K562 (cell line): ENCODE data around the gene GNA15. TPM values are rescaled to one million over a fixed set of nuclear protein-coding genes. Genes with fewer than 3 reads are reported as not detected.

ENCODE experiments used
- AFF4 ChIP-seq: sonication (generic); formaldehyde crosslinking; IDR thresholded peaks from 2 replicates; pipeline ENCODE4 v1.8.0; 2023; ENCODE audit warnings: mild to moderate bottlenecking, missing genetic modification reagents
- EP400 ChIP-seq: fragments of 450-650 bp; IDR thresholded peaks from 2 replicates; pipeline ENCODE4 v1.6.1; 2017; ENCODE audit warnings: antibody characterized with exemption, mild to moderate bottlenecking, moderate library complexity
- KLF16 ChIP-seq: IDR thresholded peaks from 2 replicates; pipeline ENCODE4 v1.6.1; 2016; ENCODE audit warnings: antibody characterized with exemption
- MCM7 ChIP-seq, 2 experiments: fragments of 450-650 bp; IDR thresholded peaks; 2 replicates each; pipeline ENCODE4 v1.6.1; 2016 to 2018
- MNT ChIP-seq, 2 experiments: fragments of 450-650 bp; conservative IDR thresholded peaks; 2 replicates each; pipeline ENCODE4 v1.6.1; 2017; ENCODE audit warnings: mild to moderate bottlenecking in 2 of 2, moderate library complexity in 2 of 2
- NEUROD1 ChIP-seq: fragments of 150-350 bp; IDR thresholded peaks from 2 replicates; pipeline ENCODE4 v1.6.1; 2014; ENCODE audit warnings: borderline replicate concordance, low read length, low read depth; ENCODE audit not compliant: partially characterized antibody
- NFIX ChIP-seq: fragments of 250-450 bp; sonication (Bioruptor Pico); IDR thresholded peaks from 2 replicates; pipeline ENCODE4 v1.4.0; 2020; ENCODE audit warnings: low read depth, mild to moderate bottlenecking, moderate library complexity
- PHF8 ChIP-seq: fragments of 200-600 bp; sonication (generic); IDR thresholded peaks from 2 replicates; pipeline ENCODE4 v1.6.1; 2012; ENCODE audit warnings: mixed run types, mild to moderate bottlenecking, inconsistent platforms, low read length, moderate library complexity, borderline replicate concordance
- POLR2B ChIP-seq: fragments of 450-650 bp; IDR thresholded peaks from 2 replicates; pipeline ENCODE4 v1.6.1; 2018; ENCODE audit warnings: low read depth; ENCODE audit not compliant: partially characterized antibody
- RB1 ChIP-seq: fragments of 450-650 bp; IDR thresholded peaks from 2 replicates; pipeline ENCODE4 v1.6.1; 2017; ENCODE audit warnings: low read depth, mild to moderate bottlenecking
- SIX5 ChIP-seq, 2 experiments: IDR thresholded peaks; 2 replicates each; pipeline ENCODE4 v1.6.1; 2011; ENCODE audit warnings: low read length in 2 of 2, borderline replicate concordance in 1 of 2, low read depth in 1 of 2, mild to moderate bottlenecking in 1 of 2, moderate library complexity in 1 of 2; ENCODE audit not compliant: insufficient read depth in 1 of 2
- SMARCB1 ChIP-seq: IDR thresholded peaks from 2 replicates; pipeline ENCODE4 v1.6.1; 2011; ENCODE audit warnings: improper control_type of control experiment, low read depth; ENCODE audit not compliant: insufficient read length
- THRAP3 ChIP-seq: fragments of 450-650 bp; IDR thresholded peaks from 2 replicates; pipeline ENCODE4 v1.6.1; 2016; ENCODE audit warnings: mild to moderate bottlenecking, inconsistent platforms, borderline replicate concordance
- ZFP30 ChIP-seq: fragments of 250-450 bp; sonication (Bioruptor Pico); IDR thresholded peaks from 2 replicates; pipeline ENCODE4 v1.8.0; 2022; ENCODE audit warnings: moderate library complexity, mild to moderate bottlenecking, inconsistent platforms, borderline replicate concordance
- ZNF23 ChIP-seq: fragments of 250-450 bp; sonication (Bioruptor Pico); IDR thresholded peaks from 2 replicates; pipeline ENCODE4 v1.4.0; 2020; ENCODE audit warnings: mild to moderate bottlenecking
- ZNF444 ChIP-seq: fragments of 250-450 bp; sonication (Bioruptor Pico); IDR thresholded peaks from 2 replicates; pipeline ENCODE4 v1.4.0; 2020; ENCODE audit warnings: mild to moderate bottlenecking, moderate library complexity
- ZSCAN29 ChIP-seq: fragments of 450-650 bp; IDR thresholded peaks from 2 replicates; pipeline ENCODE4 v1.6.1; 2017
- polyA plus RNA-seq, 8 experiments: library from polyadenylated mRNA; depleted of rRNA in 4 of 8; stranded (reverse) in 5 of 8; unstranded in 3 of 8; fragments of >200 nt; fragmentation: Nextera tagmentation in 2 of 8; fragmentation: Illumina TruSeq in 1 of 8; extraction: Ambion mirVana in 2 of 8; extraction: Trizol in 1 of 8; gene quantifications; 2 replicates each; pipeline versions ENCODE4 v1.2.1 to v1.2.3, GENCODE V29; 2011 to 2014; ENCODE audit warnings: inconsistent platforms in 1 of 8, missing spikeins in 1 of 8
- total RNA-seq, 7 experiments: library from RNA; depleted of rRNA in 6 of 7; stranded (reverse); fragments of >200 nt in 6 of 7; fragmentation: Illumina TruSeq in 2 of 7; extraction: Trizol in 2 of 7; gene quantifications; 2 replicates each; pipeline versions ENCODE4 v1.2.1 to v1.2.3, GENCODE V29; 2011 to 2021; ENCODE audit warnings: low replicate concordance in 1 of 7
- TF ChIP-seq, protein P1 (sequence below): fragments of 200-400 bp; formaldehyde crosslinking; IDR thresholded peaks from 2 replicates; pipeline ENCODE4 v1.6.1; 2017; ENCODE audit warnings: mild to moderate bottlenecking, low read depth, low read length, moderate library complexity
- TF ChIP-seq, protein P2 (sequence below): fragments of 250-450 bp; sonication (Bioruptor Pico); IDR thresholded peaks from 2 replicates; pipeline ENCODE4 v1.8.0; 2022; ENCODE audit warnings: inconsistent platforms

The GNA15 gene
- total and polyA plus RNA-seq, 9 of the 15 experiments (the other 6 are each of a cell fraction or from before 2014, with no cell fraction given), result 0.03 to 0.24 (median 0.11) TPM; not detected in 1

DNA sequence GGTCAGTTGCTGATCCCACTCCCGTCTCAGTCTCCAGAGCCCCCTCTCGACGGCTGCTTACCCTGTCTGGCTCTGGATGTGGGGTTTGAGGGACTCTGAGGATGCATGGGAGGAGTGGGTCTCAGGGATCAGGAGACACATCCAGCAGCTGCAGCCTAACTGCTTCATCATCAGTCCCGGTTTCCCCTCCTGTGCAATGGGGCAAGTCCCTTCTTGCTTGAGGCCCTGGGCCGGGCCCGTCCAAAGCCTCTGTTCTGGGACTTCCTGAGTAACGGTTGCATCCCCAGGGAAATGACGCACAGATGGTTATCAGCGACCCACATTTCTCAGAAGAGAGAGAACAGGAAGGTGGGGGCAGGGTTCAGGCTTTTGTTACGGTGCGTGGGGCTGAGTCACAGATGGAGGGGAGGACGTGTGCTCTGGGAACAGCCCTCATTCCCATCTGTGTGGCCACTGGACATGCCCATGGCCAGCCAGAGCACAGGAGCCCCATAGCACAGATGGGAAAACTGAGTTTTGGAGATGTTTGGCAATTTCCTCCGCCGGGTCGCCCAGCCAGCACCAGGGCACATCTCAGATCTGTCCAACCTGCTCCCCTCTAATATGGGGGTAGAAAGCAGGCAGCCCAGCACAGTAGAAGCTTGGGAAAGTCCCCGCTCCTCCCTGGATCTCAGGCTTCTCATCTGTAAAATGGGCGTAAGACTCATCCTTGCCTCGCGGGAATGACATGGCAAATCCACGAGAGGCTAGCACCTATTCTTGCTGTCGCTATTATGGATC, 19.3 kb downstream of the GNA15 start (continued):
- TF ChIP-seq MCM7 (IDR thresholded peaks at IDR 0.05), result no peak
- TF ChIP-seq ZSCAN29, result no peak
- no peak for TF ChIP-seq ZNF444
- TF ChIP-seq RB1, result 0 out of 2 replicates have a peak, but pooled peaks have one; percentile 24
- TF ChIP-seq, protein P1, sequence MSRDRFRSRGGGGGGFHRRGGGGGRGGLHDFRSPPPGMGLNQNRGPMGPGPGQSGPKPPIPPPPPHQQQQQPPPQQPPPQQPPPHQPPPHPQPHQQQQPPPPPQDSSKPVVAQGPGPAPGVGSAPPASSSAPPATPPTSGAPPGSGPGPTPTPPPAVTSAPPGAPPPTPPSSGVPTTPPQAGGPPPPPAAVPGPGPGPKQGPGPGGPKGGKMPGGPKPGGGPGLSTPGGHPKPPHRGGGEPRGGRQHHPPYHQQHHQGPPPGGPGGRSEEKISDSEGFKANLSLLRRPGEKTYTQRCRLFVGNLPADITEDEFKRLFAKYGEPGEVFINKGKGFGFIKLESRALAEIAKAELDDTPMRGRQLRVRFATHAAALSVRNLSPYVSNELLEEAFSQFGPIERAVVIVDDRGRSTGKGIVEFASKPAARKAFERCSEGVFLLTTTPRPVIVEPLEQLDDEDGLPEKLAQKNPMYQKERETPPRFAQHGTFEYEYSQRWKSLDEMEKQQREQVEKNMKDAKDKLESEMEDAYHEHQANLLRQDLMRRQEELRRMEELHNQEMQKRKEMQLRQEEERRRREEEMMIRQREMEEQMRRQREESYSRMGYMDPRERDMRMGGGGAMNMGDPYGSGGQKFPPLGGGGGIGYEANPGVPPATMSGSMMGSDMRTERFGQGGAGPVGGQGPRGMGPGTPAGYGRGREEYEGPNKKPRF, result no peak
- TF ChIP-seq SIX5 (IDR thresholded peaks at IDR 0.05; ENCODE audit: borderline replicate concordance in 1 of 2, insufficient read depth in 1 of 2, low read depth in 1 of 2, low read length in 2 of 2), result no peak
- no peak for TF ChIP-seq ZFP30 (CRISPR knock-in tag)
- TF ChIP-seq EP400, result peak; percentile 91
- TF ChIP-seq PHF8, result peak; percentile 70; the same call in 1 of the 2 replicates
- peak; percentile 95 for TF ChIP-seq NEUROD1
- TF ChIP-seq AFF4, result 0 out of 2 replicates have a peak, but pooled peaks have one; percentile 59
- TF ChIP-seq SMARCB1, result no peak
- TF ChIP-seq ZNF23 (CRISPR knock-in tag), result no peak
- peak; percentile 85 for TF ChIP-seq POLR2B
- TF ChIP-seq, protein P2, sequence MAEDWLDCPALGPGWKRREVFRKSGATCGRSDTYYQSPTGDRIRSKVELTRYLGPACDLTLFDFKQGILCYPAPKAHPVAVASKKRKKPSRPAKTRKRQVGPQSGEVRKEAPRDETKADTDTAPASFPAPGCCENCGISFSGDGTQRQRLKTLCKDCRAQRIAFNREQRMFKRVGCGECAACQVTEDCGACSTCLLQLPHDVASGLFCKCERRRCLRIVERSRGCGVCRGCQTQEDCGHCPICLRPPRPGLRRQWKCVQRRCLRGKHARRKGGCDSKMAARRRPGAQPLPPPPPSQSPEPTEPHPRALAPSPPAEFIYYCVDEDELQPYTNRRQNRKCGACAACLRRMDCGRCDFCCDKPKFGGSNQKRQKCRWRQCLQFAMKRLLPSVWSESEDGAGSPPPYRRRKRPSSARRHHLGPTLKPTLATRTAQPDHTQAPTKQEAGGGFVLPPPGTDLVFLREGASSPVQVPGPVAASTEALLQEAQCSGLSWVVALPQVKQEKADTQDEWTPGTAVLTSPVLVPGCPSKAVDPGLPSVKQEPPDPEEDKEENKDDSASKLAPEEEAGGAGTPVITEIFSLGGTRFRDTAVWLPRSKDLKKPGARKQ (CRISPR knock-in tag), result no peak
- TF ChIP-seq THRAP3, result no peak
- TF ChIP-seq NFIX (CRISPR knock-in tag), result no peak
- no peak for TF ChIP-seq KLF16
- peak; percentile 63 to 80 for TF ChIP-seq MNT (conservative IDR thresholded peaks at IDR 0.05)
